Measurements from ENCODE around the gene NKAIN4.

The NKAIN4 gene

GRCh38 chr20:63274381-63275228 lies 20.3 kb upstream of the NKAIN4 start:
- DNase-seq (ENCODE audit: low read depth) = no peak

DNA sequence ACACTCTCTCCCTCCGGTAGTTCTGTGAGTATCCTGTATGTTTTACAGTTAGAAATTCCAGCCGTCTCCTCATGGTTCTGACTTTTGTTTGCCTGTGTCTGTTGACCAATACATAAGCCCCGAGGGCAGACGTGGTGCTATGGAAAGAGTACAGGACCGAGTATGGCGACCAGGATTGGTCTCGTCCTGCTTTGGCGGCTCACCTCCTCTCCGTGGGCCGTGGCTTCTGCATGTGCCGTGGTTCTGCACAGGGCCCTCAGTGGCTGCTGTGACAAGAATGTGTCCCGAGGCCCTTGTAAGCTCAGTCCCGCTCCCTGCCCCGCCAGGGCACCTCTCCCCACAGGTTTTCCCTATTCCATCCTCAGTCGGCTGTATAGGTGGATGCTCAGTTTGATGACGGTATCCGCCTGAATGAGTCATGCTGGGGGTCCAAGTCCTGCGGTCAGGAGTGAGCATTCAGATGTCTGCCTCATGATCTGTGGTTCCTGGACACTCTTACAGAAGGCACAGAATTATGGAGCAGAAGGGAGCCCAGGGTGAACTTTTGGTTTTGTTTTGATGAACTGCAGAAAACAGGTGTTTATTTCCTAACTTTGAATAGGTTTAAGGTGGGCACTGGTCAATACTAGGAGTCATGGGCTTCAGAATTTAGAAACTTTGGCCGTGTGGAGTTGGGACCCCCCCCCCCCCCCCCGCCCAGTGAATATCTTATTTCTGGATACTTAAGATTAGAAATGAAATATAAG lies 19.5 kb upstream of the NKAIN4 start:
- no peak for DNase-seq (ENCODE audit: low read depth)

GRCh38 chr20:63273059-63273579 lies 18.9 kb upstream of the NKAIN4 start:
- no peak for DNase-seq (ENCODE audit: low read depth)

DNA sequence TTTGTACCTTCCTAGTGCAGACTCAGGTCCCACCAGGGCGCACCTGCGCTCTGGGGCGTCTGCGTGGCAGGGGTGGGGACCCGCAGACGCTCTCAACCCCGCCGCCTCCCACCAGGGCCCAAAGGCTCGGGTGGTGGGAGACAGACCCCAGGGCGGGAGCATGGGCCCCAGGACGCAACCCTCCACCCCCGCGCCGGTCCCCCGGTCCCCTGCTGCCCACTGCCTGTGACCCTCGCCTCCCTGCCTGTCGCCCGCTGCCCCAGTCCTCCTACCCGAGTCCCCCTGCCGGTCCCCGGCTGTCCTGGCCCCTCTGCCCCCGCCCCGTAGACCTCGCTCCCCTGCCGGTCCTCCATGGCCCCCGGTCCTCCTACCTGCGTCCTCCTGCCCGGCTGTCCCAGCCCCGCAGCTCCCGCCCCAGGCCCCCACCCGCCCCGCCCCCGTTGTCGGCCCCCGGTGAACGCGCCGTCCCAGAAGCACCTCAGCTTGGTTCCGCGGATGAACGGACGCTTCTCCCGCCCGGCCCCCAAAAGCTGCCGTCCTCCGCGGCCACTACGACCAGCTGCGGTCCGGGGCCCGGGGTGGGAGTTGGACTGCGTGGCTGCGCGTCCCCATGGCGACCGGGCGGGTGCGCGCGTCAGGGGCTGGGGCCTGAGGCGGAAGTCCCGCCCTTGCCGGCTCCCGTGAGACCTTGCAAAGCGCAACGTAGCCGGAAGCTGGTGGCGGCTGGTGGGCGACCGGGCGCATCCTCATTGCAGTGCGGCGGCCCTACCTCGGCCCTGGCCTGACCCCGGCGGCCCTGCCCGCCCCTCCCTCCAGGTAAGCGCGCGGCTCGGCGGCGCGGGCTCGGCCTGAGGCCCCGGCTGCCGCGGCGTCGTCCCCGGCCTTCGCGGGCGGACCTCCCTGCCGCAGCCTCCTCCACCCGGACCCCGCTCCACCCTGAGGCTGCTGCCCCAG lies 18.1 kb upstream of the NKAIN4 start, which contains the start of gene ARFGAP1:
Gene ARFGAP1, plus strand, starts transcription at position 709 of the 954 bp plus-strand sequence. CDS start 2,768 bp downstream, outside the sequence.
- peak; percentile 78 for DNase-seq (ENCODE audit: low read depth)

DNA sequence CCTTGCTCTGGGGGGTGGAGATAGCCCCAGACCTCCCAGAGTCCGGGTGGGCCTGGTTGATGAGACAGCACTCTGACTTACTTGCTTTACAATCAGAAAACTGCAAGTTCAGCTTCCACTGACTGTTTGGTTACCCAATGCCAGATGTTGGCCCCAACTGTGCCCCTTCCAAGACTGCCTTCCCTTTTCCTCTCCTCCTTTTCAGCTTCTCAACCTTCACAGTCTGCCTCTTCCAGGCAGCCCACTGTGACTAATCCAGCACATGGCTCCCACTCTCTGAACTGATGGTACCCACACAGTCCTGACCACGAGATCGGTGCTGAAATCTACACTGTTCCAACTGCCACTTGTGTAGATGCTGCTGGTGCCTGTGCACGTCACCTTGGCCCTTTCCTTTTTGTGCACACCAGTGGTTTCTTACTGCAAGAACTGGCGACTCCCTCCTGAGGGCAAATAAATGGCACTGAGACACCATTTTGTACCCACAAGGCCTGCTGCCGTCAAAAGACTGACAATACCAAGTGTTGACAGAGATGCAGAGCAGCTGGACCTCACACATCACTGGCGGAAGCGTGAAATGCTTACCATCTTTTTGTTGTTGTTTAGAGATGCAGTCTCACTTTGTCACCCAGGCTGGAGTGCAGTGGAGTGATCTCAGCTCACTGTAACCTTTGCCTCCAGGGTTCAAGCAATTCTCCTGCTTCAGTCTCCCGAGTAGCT lies 16.5 kb upstream of the NKAIN4 start:
- no peak for DNase-seq (ENCODE audit: low read depth)

DNA sequence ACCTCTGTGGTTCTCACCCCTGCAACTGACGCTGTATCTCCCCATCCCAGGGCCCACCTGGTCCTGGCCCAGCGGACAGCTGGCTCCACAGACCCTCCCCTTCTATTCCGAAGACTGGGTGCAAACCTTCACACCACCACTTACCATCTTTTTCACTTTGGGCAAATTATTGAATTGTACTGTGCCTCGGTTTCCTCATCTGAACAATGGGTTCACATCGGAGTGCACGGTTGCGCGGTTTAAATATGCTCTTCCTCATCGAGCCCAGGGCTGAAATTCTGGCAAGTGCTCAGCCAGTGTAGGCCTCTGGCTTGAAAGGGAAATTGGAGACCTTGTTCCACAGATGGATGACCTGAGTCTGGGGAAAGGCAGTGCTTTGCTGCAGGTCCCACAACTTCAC lies 15.5 kb upstream of the NKAIN4 start:
- DNase-seq (ENCODE audit: low read depth) = no peak

- no peak for DNase-seq (ENCODE audit: low read depth)
These were observed 14.6 kb upstream of the NKAIN4 start for GRCh38 chr20:63268671-63269439.

GRCh38 chr20:63268256-63268655 lies 14.0 kb upstream of the NKAIN4 start:
- DNase-seq (ENCODE audit: low read depth) = no peak

DNA sequence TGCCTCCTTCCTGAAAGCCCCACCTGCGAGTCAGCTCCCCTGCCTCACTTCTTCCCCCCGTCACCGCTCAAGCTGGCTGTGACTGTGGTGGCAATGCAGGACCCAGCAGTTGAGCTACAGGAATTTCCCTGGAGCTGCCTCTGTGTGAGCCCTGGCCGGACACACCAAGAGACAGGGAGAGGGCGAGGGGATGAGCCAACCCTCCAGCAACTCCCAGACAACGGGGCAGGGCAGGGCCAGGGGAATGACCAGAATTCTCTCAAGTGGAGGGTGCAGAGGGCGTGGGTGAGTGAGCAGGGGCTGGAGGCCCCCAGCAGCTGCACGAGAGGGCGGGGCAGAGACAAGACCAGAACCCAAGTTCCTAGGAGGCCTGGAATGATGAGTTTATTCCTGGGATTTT lies 13.4 kb upstream of the NKAIN4 start:
- DNase-seq (ENCODE audit: low read depth) = no peak

- no peak for DNase-seq (ENCODE audit: low read depth)
These were observed 11.7 kb upstream of the NKAIN4 start for GRCh38 chr20:63265891-63266515.

- DNase-seq (ENCODE audit: low read depth) = no peak
These were observed 10.3 kb upstream of the NKAIN4 start for GRCh38 chr20:63264519-63264918.

GRCh38 chr20:63264000-63264399 lies 9.7 kb upstream of the NKAIN4 start:
- DNase-seq (ENCODE audit: low read depth) = no peak

DNA sequence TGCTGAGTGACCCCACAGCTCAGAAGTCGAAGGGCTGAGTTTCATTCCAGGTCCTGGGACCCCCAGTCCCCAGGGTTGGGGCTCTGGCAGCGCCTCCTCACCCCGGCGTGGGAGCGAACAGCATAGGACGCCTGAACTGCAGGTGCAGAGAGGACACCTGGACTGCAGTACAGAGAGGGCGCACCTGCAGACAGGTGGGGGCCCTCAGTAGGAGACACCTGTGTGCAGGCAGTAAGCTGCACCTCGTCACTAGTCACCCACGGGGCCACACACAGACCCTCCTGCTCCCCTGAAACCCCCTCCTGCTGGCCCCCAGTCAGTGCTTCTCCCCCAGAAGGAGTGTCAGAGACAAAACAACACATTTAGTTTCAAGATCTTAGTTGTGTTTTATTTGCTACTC lies 8.6 kb upstream of the NKAIN4 start:
- no peak for DNase-seq (ENCODE audit: low read depth)

DNA sequence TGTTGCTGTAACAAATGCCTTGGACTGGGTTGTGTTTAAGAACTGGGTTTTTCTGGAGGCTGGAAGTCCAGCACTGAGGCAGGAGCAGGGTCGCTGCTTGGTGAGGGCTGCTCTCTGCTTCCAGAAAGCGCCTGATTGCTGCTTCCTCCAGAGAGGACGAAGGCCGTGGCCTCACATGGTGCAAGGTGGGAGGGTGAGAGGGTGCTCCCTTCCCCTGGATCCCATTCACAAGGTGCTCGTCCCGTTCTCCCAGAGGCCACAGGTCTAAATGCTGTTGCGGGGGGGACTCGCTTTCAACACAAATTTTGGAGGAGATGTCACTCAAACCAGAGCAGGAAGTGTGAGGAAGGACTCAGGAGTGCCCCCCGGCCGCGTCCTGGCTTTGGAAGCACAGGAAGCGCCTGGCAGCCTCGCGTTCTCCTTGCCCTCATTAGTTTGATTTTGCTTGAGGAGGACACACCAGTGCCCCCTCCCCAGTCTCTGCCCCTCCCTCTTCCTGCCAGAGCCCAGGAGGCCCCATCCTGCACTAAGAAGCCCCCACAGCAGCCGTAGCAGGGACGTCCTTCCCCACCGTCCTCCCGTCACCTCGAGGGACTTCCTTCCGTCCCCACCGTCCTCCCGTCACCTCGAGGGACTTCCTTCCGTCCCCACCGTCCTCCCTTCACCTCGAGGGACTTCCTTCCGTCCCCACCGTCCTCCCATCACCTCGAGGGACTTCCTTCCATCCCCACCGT lies 7.7 kb upstream of the NKAIN4 start:
- no peak for DNase-seq (ENCODE audit: low read depth)

DNA sequence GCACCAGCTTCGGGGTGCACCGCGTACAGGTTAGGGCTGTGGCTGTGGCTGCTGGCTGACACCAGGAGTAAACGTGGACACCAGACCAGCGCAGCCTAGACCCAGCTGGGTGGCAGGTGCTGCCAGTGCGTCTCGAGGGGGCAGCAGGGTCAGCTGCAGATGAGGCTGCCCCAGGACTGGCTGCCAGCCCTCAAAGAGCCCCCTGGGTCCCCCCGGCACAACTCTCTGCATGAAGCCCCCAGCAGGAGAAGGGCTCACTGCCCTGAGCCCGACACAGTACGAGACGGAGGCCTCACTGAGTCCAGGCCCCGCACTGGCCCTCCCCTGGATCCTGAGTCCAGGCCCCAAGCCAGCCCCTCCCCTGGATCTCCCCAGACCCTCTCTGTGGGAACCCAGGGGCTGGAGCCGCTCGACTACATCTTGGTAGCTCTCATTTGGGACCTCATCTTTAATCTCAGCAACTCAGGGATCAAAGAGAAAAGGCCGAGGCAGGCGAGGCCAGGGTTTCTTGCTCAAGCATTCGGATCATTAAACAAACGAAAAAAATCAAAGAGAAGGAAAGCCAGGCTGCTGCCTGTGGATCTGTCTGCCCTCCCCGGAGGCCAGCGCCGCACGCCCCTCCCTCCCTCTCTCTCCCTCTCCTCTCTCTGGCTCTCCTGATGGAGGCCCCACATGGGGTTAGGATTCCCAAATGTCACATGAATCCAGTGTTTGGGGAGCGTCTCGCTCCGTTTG lies 7.0 kb upstream of the NKAIN4 start:
- no peak for DNase-seq (ENCODE audit: low read depth)

- DNase-seq (ENCODE audit: low read depth) = no peak
These were observed 6.3 kb upstream of the NKAIN4 start for GRCh38 chr20:63260521-63260920.

DNA sequence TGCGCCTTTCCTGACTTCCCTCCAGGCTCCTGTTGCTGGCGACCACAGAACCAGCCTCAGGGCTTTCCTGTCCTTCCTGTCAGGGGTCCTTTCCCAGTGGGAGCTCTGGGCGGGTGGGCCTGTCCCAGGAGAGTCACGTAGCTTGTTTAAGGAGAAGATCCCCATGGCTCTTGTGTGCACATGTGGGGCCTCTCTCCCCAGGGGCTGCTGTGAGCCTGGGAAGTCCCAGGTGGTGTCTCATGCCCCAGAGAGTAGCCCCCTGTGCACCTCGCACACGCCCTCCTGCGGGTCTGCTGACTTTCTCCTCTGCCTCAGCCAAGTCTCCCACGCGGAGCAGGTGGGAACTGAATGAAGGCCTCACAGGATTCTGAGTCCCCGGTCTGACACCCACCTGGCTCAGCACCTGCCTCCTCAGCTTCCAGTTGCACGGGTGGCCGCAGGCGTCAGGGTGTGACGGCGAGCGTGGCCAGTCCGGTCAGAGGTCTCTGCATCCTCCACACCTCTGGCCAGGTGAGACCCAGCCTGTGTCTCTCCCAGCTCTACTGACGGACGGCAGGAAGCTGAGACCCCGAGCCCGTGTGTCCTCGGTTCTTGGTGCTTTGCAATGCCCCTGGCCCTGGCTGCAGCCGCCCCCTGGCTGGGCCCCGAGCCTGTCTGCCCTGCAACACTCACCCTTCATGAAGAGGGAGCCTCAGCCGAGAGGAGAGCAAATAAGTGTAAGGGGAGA lies 5.6 kb upstream of the NKAIN4 start:
- DNase-seq (ENCODE audit: low read depth) = no peak

DNA sequence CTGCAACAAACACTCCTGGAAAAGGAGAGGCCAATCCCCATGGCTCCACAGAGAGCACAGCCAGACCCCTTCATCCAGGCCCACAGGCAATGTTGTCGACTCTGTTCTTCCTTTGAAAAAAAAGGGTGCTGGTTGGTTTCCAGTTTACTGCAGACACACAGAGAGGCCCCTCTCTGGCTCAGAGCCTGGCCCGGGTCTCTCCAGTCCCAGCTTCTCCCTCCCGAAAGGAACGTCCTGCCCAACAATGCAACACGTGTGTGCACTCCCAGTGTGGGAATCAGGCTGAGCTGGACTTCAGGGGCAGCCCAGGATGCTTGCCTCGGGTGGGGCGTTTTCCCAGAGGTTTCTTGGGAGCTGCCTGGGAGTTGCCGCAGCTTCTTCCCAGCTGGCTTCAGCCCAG lies 4.5 kb upstream of the NKAIN4 start:
- no peak for DNase-seq (ENCODE audit: low read depth)
